DMS 273 (cell line): ENCODE measurements around the gene PRDM16.

Source experiments
- DNase-seq: peaks from one replicate; lab custom pipeline; 2025; ENCODE audit not compliant: unreplicated experiment; lab: John Stamatoyannopoulos, UW

Gene PRDM16

DNA sequence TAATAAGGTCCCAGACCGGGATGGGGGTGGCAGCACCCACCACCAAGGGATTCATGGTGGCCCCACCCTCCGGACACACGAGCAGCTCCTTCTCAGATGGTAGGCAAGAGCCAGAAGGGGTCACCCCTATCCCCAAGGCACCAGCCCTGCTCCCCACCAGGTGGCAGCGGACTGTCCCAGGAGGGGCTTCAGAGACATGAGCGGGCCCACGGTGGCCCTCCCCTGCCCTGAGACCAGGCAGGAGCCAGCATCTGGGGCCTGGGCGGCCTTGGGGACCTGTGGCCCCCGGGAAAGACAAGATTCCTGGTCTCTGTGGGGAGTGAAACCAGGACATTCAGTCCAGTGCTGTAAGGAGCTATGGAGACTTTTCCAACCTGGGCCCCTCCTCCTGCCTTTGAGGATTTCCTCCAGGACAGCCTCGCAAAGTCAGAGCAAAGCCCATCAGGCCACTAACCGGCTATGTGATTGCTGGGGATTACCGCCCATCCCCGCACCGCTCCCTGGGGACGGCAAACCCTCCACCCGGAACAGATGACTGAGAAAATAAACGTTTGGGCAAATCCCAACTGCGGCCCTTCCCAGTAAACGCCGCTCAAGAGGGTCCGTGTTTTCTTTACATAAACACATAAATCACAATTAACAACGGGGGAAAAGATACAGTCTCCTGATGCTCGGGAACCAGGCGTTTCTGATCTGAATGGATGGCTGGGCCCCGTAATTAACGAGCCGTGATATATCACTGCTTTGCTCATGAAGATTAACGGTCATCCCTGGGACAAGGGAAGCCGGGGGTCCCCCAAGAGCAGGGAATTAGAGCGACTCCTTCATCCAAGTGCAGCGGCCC is 334.6 kb downstream of the PRDM16 start:
- peak; percentile 36 for DNase-seq

DNA sequence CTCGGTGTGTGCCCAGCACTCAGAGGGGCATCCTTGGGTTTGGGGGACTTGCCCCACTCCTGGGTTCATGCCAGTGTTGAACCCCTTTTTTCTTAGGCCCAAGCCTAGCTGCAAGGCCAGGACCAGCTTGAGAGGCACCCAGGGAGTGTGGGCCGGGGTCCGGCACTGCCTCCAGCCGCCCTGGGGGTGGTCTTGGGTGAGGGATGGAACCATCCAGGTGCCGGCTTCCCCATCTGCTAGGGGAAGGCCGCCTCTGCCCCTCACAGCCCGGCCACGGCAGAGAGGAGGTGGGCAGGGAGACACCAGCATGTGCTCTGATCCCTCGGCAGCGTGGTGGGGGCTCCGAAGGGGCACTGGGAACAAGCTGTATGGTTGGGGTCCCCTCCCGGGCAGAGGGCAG is 335.3 kb downstream of the PRDM16 start:
- no peak for DNase-seq

DNA sequence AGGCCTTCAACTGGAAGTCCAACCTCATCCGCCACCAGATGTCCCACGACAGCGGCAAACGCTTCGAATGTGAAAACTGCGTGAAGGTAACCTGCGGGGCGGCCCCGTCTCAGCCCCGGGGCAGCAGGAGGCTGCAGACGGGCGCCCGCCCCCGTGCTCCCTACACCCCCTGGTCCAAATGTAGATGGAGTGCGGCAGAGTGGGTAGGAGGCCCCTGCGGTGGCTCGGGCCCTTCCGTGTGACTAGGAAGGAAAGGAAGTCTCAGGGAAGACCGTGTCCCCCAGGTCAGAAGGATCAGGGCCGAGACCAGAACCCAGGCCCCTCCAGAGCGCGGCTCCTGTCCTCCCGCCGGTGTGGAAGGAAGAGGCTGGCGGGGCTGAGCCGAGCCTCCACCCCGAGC is 335.8 kb downstream of the PRDM16 start:
- DNase-seq, result no peak

DNA sequence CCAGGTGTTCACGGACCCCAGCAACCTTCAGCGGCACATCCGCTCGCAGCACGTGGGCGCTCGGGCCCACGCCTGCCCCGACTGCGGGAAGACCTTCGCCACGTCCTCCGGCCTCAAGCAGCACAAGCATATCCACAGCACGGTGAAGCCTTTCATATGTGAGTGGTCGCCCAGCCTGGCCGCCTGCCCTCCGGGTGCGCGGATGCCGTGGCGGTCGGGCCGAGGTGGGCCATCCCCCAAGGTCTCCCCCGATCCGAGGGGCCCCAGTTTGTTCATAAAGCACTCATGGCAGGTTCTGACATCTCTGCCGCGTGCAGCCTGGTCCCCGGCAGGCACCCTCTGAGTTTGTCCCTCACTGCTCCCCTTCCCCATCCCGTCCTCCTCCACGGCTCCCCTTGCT is 336.5 kb downstream of the PRDM16 start:
- no peak for DNase-seq

DNA sequence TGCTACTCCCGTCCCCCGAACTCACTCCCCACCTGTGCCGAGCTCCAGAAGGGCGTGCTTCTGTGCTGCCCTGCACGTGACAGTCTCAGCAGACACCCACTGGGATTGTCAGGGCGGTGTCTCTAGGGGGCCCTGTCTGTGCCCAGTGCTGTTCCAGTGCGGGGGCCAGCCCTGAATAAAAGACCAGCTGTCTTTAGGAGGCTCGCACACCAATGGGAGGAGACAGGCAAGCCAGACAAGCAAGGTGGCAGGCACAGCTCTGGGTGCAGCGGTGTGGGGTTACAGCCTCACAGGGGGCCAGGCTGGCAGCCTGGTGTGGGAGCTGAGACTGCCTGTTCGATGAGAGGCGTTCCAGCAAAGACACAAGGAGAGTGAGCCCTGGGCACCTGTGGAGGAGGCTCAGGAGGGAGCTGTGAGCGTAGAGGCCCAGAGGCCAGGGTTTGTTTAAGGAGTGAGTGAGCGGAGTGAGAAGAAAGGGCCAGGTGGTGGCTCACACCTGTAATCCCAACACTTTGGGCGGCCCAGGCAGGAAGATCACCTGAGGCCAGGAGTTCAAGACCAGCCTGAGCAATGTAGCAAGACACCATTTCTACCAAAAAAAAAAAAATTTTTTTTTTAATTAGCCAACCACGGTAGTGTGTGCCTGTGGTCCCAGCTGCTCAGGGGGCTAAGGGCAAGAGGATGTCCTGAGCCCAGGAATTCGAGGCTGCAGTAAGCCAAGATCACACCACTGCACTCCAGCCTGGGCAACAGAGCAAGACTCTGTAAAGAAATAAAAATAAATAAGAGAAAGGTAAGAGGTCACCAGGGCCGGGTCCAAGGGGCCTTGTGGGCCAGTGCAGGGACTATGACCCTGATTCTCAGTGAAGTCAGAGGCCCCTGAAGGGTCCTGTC is 337.2 kb downstream of the PRDM16 start:
- DNase-seq, result no peak

DNA sequence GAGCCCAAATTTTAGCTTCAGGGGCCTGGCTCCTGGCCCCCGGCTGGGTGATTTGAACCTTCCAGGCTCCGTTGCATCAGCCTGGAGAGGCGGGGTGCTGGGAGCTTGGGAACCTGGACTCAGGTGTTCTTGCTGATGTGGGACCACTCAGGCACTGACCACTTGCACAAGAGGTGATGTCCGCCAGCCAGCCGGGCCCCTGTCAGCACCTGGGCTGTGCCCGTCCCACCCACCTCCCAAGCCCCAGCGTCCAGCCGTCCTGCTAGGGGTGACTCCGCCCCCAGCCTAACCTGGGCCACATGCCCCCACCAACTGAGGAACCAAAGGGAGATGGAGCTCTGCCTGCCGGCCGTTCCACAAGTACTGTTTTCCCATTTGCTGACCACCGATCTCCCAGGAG is 338.0 kb downstream of the PRDM16 start:
- no peak for DNase-seq

DNA sequence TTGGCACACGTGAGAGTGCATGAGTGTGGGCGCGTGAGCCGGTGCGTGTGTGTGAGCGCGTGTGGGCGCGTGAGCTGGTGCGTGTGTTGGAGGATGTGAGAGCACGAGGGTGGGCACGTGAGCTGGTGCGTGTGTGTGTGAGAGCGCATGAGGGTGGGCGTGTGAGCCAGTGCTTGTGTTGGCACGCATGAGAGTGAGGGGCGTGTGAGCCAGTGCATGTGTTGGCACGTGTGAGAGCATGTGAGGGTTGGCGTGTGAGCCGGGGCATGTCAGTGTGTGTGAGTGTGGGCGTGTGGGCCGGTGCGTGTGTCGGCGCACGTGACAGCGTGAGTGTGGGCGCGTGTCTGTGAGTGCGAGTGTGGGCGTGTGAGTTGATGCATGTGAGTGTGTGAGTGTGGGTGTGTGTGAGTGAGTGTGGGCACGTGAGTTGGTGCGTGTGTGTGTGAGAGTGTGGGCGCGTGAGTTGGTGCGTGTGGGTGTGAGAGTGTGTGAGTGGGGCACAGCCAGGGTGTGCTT is 339.8 kb downstream of the PRDM16 start:
- no peak for DNase-seq

DNA sequence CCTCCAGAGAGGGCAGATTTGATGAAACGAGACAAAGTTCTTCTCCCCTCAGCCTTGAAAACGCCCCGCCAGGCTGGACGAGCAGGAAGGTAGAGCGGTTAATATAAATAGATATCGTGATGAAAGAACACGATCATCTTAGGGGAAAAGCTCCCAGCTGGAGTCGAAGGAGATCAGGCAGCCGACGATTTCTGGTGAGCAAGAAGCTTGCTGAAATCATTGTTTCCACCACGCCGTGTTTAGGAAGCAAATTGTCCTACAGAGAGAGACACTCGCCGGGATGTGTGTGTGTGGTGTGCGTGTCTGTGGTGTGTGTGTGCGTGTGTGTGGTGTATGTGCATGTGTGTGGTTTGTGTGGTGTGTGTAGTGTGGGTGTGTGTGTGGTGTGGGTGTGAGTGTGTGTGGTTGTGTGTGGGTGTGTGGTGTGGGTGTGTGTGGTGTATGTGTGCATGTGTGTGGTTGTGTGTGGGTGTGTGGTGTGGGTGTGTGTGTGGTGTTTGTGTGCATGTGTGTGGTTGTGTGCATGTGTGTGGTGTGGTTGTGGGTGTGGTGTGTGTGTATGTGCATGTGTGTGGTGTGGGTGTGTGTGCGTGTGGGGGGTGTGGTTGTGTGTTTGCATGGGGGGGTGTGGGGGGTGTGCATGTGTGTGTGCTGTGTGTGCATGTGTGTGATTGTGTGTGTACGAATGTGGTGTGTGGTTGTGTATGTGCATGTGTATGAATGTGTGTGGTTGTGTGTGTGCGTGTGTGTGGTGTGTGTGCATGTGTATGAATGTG is 340.6 kb downstream of the PRDM16 start:
- DNase-seq, result no peak

DNA sequence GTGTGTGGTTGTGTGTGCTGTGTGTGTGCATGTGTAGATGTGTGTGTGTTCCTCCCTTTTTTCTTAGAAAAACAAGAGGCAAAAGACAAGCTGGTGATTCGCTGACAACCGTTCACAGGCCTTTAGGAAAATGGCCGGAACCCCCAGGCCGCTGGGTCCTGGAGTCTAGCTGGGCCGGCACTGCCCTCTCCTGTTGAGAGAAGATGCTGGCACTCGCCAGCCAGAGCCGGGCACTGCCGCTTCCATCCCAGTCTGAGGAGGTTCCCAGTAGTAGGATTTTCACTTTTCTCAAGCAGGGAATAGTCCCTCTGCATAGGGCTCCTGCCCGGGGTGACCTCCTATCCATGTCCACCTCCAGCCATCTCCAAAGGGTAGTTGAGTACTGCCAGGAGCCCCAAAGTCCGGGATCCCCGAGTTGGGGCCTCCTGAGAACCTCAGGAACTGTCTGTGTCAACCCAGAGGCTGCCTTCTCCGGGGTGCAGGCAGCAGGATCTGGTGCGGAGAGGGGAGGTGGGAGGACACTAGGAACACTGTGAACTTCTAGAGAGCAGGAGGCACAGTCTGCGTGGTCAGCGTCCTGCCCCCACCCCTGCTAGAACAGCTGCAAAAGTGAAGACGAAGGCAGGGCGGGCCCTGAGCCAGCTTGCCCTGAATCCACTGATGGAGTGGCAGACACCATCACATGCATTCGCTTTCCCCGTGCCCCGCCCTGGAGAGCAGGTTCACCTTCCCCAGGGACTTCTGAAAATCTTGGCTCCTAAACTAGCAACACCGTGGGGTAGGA is 341.3 kb downstream of the PRDM16 start:
- peak; percentile 82 for DNase-seq

DNA sequence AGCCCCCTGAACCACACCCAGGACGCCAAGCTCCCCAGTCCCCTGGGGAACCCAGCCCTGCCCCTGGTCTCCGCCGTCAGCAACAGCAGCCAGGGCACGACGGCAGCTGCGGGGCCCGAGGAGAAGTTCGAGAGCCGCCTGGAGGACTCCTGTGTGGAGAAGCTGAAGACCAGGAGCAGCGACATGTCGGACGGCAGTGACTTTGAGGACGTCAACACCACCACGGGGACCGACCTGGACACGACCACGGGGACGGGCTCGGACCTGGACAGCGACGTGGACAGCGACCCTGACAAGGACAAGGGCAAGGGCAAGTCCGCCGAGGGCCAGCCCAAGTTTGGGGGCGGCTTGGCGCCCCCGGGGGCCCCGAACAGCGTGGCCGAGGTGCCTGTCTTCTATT is 342.8 kb downstream of the PRDM16 start:
- no peak for DNase-seq

DNA sequence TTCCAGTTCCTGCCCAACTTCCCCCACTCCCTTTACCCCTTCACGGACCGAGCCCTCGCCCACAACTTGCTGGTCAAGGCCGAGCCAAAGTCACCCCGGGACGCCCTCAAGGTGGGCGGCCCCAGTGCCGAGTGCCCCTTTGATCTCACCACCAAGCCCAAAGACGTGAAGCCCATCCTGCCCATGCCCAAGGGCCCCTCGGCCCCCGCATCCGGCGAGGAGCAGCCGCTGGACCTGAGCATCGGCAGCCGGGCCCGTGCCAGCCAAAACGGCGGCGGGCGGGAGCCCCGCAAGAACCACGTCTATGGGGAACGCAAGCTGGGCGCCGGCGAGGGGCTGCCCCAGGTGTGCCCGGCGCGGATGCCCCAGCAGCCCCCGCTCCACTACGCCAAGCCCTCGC is 343.4 kb downstream of the PRDM16 start:
- DNase-seq, result no peak

DNA sequence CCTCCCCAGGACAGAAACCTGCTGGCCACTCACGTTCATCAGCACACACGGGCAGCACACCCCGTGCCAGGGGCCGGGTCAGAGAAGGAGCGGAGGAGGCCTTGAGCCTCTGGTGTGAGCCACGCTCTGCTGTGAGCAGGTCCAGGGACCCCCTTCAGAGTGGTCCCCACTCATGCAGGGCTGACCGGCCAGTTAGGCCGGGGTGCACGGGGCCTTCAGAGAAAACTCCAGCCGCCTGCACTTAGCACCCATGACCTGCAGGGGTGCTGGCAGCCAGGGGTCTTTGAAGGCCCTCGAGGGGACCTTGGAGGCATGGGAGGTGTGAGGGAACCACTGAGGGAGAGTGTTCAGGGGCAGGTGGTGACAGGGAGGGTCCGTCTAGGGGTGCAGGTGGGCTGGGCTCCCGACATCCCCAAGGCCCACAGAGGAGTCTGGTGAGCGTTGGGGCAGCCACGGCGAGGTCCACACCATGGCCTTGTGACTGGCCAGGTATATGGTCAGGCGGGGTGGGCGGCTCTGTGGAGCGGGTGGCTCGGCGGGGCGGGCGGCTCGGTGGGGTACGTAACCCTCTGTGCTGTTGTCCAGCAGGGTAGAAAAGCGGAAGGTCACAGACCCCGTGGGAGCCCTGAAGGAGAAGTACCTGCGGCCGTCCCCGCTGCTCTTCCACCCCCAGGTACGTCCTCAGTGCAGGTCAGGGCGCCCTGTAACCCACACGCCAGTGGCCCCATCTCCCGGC is 345.1 kb downstream of the PRDM16 start:
- DNase-seq, result no peak

DNA sequence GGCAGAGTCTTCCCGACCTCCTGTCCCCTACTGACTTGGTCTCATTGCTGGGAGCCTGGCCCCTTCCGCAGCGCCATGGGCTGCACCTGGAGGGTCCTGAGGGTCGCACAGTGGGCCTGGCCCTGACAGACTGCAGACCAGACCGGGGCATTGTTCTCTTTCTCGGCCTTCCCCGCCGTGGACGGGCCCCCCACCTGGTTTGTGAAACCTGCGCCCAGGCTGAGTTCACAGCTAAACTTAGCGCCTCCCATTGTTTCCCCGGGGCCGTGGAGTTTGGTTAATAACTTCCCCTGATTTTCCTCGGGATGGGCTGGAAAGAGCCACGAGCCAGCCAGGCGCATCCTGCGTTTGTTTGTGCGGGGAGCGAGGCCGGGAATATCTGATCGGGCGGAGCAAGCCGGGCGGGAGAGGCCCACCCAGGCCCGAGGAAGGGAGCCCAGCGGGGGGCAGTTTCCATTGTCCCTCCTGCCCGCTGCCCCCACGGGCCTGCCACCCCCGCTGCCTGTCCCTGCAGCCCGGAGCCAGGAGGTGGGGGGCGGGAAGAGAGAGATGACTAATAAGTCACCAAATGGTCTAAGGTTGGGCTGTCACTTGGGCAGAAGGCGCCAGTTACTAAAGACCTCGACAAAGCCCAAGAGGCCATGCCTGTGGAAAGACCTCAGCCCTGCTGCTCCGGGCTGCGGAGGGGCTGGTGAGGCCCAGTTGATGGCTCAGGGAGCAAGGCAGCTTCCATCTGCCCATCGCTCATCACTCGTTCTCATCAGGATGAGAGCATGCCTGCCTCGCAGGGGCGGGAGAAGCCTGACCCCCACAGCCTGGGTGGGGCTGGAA is 346.5 kb downstream of the PRDM16 start:
- no peak for DNase-seq

DNA sequence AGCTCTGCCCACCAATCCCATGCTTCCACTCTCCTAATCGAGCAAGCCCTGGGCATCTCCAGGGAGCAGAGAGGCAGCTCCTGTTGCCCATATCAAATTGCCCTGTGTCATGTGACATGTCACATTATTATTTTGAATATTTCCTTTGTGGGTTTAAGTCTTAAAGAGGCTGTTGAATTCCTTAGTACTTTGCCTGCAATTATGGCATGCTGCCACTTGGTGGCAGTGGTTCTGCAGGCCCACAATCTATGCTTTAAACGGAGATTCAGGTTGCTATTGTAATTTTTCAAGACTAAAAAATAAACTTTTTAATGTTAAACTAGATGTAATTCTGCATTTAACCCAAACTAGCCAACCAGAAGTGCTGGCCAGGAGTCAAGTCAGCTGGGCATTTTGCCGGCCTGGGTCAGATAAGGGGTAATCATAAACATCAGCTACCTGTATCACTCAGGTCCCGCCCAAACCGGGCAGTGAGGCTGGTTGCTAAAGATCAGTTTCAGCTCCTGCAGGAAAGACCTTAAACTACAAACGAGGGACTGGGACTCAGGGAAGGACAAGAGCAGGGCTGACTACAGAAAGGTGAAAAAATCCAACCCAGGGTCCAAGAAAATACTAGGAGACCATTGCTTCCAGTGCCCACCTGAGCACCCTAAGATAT is 348.2 kb downstream of the PRDM16 start:
- DNase-seq, result peak; percentile 40

DNA sequence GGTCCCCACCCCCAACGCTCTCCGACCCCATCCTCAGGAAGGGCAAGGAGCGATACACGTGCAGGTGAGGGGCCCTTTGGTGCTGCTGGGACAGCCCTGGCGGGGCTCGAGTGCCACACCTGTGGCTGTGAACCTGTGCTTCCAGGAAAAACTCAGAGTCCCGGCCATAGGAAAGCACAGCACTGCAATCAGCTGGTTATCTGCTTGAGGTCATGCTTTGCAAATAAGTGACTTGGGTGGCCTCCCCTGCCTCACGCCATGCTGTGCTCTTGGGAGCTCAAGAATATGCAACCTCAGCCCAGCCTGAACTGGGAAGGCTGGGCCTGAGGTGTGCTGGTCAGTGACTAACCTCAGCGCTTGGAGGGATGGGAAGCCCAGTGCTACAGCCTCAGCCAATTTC is 348.9 kb downstream of the PRDM16 start:
- no peak for DNase-seq

DNA sequence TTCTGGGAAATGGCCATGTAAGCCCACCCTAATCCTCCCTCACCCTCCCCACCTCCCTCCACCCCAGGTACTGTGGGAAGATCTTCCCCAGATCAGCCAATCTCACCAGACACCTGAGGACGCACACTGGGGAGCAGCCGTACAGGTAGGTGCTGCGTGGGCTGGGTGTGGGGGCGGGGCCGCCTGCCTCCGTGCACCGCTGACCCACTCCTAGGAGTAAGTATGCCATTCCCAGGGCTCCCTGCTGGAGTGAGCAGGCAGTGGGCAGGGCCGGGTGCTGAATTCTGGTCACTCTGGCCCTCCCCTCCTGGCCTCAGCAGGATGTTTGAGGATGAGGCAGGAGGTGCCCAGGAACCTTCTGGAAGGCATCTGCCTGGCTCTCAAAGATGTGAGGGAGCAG is 349.6 kb downstream of the PRDM16 start:
- no peak for DNase-seq

DNA sequence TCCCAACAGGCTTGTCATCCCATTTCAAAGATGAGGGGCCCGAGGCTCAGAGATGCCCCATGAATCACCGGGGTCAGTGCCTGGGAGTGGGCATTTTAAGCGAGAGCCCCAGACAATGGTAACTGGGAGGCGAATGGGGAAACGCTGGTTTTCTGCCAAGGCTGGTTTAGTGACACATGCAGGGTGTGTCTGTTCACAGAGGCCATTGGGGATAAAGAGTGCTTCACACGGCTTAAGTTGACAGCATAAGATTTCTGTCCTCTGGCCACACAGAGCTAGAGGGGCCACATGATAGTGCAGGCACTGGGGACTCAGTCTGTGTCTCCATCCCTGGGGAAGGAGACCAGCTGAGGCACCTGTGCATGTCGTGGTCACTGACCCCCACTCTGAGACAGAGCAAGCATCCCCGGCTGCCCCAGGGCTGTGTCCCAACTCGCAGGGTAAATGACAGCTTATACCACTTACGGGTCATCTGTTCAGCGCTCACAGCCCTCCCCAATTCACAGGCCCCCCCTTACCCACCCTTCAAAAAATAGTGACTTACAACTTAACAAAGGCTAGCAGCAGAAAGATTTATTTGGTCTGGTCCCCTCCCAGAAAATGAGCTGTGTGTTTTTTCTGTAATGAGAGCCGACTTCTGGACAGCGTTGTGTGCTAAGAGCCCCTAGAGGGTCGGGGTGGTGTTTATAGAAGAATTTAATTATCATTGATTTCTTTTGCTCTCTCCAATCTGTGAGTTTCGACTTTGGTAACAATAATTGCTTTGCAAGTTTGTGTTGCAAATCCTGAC is 350.6 kb downstream of the PRDM16 start:
- DNase-seq, result no peak
